GM15510 (cell line): ENCODE measurements around the gene TLK1.

Source experiments
- POLR2A ChIP-seq: IDR thresholded peaks from 3 replicates; pipeline ENCODE4 v1.6.1; 2011; ENCODE audit warnings: borderline replicate concordance; ENCODE audit not compliant: insufficient read length; ENCODE audit errors: extremely low read depth

The TLK1 gene

DNA sequence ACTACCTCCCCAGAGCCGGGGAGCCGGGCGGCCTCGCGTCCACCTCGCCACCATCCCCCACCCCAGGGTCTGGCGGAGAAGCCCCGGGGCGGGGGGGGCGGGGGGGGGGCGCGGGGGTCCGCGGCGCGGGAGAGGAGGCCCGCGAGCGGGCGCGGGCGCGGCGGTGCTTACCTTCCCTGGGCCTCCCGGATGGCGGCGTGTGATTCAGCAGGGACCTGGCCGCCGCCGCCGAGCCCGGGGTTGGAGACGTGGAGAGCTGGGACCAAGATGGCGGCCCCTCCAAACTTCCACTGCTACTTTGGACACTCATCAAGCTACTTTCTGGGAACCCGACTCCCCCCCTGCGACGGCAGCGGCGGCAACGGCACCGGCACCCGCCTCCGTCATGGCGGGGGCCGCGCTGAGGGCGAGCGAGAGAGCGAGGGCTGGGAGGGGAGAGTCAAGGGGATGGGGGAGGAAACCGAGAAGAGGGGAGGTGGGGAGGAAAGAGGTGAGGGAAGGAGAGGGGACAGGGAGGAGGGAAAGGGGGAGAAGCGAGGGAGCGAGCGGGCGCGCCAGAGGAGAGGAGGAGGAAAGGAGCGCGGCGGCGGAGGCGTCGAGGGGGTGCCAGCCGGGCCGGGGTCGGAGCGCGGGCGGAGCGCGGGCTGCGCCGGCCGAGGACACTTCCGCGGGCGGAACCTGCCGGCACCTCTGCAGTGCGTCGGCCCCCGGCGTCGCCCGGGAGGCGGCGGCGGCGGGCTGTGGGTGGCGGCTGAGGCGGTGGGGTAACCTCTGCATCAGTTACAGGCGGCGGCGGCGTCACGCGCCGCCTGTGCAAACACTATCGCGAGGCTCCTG is at the start of gene TLK1:
Gene TLK1, minus strand, starts transcription at position 775 of the 837 bp plus-strand sequence. Its CDS starts 465 bp downstream, at position 310.
- peak; percentile 55 for TF ChIP-seq POLR2A

- no peak for TF ChIP-seq POLR2A
These were observed 49.6 kb upstream of the TLK1 start for GRCh38 chr2:171210216-171210863.

DNA sequence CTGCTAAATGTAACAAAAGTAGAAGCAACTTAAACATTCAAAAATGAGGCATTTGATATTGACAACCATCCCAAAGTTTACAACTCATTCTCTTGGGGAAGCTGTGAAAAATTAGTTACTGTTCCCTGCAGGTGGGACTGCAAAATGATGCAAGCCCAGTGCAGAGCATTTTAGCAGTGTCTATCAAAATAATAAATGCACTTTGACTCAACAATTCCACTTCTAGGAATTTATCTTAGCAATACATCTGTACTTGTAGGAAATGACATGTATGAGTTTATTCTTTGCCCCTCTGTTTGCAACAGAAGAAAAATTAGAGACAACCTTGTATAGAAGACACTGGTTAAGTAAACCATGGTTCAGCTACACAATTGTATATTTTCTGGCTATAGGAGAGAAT is 48.0 kb upstream of the TLK1 start:
- TF ChIP-seq POLR2A, result no peak

DNA sequence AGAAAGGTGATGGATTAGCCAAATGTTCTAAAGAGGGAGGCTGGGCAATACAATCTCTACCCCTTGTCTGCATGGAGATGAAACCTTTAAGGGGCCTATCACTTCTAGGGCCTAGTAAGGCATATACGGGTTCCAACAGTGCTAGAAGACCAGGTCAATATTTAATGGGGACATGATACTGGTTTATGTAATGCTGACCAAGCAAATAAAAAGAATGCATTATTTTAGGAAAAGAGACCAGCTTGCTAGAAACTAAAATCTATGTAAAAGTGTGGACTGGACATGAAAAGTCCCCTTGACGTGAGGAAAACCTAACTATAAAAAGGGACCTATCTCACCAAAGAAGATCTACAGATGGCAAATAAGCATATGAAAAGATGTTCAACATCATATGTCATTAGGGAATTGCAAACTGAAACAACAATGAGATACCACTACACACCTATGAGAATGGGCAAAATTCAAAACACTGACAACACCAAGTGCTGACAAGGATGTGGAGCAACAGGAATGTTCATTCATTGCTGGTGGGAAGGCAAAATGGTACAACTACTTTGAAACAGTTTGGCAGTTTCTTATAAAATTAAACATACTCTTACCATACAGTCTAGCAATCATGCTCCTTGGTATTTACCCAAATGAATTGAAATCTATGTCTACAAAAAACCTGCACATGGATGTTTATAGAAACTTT is 45.9 kb upstream of the TLK1 start:
- TF ChIP-seq POLR2A, result no peak

- no peak for TF ChIP-seq POLR2A
These were observed 44.9 kb upstream of the TLK1 start for GRCh38 chr2:171205551-171205950.

GRCh38 chr2:171201767-171202166 is 41.1 kb upstream of the TLK1 start:
- TF ChIP-seq POLR2A, result no peak

DNA sequence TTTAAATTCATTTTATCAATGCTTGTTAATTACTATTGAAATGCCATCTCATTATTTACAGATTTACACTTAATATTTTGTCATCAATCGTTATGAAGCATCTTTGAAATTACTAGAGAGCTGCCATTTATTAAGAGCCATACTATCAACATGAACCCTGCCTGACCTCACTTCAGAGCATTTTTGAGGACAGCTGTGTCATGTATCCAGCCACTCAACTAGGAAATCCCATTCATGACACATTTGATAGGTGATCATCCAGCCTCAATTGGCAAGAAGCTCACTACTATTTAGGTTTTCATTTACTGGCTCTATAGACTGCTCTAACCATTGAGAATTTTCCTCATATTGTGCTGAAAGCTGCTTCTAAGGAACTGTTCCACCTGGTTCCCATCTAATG is 40.6 kb upstream of the TLK1 start:
- TF ChIP-seq POLR2A, result no peak

GRCh38 chr2:171200469-171200868 is 39.8 kb upstream of the TLK1 start:
- TF ChIP-seq POLR2A, result no peak

GRCh38 chr2:171191021-171191420 is 30.3 kb upstream of the TLK1 start:
- TF ChIP-seq POLR2A, result no peak

DNA sequence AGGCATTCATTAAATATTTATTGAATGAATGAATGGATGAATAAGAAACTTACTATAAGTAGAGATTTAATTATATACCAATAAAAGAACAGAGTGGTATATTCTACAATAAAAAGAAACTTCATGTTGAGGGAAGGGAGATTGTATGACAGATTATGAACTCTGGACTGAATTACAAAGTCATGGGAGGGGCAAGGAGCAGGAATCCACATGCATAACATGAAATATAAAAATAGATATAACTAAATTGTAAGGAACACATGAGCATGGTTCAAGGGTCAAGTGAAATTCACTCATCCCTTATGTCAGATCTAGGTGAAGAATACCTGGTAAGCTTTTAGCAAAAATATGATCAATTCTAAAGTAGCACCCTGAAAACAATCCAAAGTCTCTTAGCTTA is 27.1 kb upstream of the TLK1 start:
- no peak for TF ChIP-seq POLR2A

DNA sequence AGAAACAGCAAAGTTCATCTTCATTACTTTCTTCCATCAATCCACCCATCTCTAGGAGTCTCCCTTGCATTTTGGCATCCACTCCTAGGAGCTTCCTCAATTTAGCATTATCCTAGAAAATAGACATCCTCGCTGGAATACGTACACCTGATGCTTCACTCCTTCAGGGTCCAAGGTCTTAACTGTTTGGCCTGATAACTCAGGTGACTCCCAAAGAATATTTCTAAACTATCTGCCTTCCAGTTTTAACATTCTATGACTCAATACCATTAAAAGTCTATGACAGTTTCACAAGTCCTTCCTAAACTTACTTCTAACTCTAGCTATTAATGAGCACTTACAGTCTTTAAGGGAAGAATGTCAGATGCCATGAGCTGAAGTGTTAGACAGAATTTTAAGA is 26.5 kb upstream of the TLK1 start:
- no peak for TF ChIP-seq POLR2A

DNA sequence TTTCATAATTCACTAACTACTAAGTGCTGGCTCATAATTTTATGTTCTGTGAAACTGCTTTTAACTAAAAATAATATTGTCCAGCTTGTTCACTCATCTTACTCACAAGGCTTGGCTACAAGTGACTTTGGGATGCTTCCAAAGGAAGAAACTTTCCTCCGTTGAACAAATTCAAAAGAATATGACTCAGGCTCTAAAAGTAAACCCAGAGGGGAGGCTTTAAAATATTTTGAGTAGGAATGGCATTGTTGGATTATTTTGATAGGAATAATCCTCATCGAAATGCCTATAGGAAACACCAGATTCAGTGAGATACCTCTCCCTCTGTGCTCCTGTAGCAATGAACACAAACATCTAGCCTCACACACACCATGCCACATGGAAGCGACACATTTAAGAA is 25.2 kb upstream of the TLK1 start:
- TF ChIP-seq POLR2A, result no peak

DNA sequence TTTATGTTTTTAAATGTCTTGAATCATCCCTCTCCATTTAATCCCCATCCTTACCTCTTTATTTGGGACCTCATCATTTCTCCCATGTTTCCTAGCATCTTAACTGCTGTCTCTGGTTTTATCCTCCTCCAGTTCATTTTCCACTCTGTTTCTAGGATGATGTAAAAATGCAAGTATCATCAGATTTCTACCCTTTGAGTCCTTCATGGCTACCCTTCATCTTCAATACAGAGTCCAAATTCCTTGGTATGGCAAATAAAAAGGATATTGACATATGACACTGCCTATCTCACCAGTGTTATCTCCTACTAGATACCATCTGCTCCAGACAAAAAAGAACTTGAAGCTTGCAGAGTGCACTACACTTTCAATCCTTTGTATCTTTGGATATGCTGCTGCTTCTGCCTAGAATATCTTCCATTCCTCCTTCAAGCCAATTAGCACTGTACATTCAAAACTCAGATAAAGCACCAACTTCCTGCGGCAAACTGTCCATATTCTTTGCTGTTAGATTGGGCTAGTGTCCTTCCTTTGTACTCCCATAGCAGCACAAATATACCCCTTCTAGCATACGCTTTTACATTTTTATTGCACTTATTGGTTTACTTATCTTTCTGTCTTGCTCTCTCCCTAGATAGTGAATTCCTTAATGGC is 24.6 kb upstream of the TLK1 start:
- TF ChIP-seq POLR2A, result no peak

- no peak for TF ChIP-seq POLR2A
These were observed 20.7 kb upstream of the TLK1 start for GRCh38 chr2:171181064-171182049.
